CD4-positive, alpha-beta T cell (primary cell): Measurements from ENCODE around the gene NDUFV3. TPM values are rescaled to one million over a fixed set of nuclear protein-coding genes. Genes with fewer than 3 reads are reported as not detected.
"Not testable (repeated sequence)": the region's sequence is repeated elsewhere in the genome, so short reads cannot be mapped to it uniquely, and the experiment has no call there.

Experiments
- ATAC-seq: fragments of 200-7000 bp; cut with Tn5 transposase; one replicate; pipeline ENCODE4 v1.10.0; 2022; ENCODE audit warnings: mild to moderate bottlenecking; ENCODE audit not compliant: poor library complexity
- CTCF ChIA-PET: fragments of 350-600 bp; sonication (Branson Sonifier 250); formaldehyde crosslinking; loops from one replicate; lab custom pipeline; 2021; ENCODE audit warnings: antibody characterized with exemption, inconsistent platforms; lab: Charles Lee
- POLR2A ChIA-PET: fragments of 350-600 bp; sonication (Branson Sonifier 250); formaldehyde crosslinking; loops from one replicate; lab custom pipeline; 2021; ENCODE audit warnings: antibody characterized with exemption, inconsistent platforms; lab: Charles Lee
- DNase-seq, 14 experiments: peaks; one replicate each; pipeline ENCODE4 v3.0.0-alpha.2; 2013 to 2020; ENCODE audit warnings: mixed read lengths in 2 of 14
- H3K27ac ChIP-seq, 2 donors: one replicate each; pipeline versions ENCODE4 v1.5.1 to v1.7.0; 2013; ENCODE audit warnings: low read length in 2 of 2, low read depth in 1 of 2, mild to moderate bottlenecking in 1 of 2
- H3K27me3 ChIP-seq, 2 experiments: 1 replicate in 1 of 2; 2 replicates in 1 of 2; pipeline versions ENCODE4 v1.6.1 to v1.7.0; 2013; ENCODE audit warnings: low read length in 2 of 2, control low read depth in 1 of 2, mild to moderate bottlenecking in 1 of 2, moderate library complexity in 1 of 2; ENCODE audit not compliant: insufficient read depth in 2 of 2, control insufficient read depth in 1 of 2
- H3K36me3 ChIP-seq: one replicate; pipeline ENCODE4 v1.6.1; 2013; ENCODE audit warnings: low read length, control low read depth; ENCODE audit not compliant: insufficient read depth
- H3K4me1 ChIP-seq: one replicate; pipeline ENCODE4 v1.6.1; 2013; ENCODE audit warnings: low read length, control low read depth; ENCODE audit not compliant: insufficient read depth
- H3K4me3 ChIP-seq: one replicate; pipeline ENCODE4 v1.5.1; 2013; ENCODE audit warnings: mild to moderate bottlenecking, low read length, moderate library complexity
- H3K9me3 ChIP-seq, 2 experiments: 1 replicate in 1 of 2; 2 replicates in 1 of 2; pipeline versions ENCODE4 v1.6.1 to v1.7.0; 2013; ENCODE audit warnings: low read length in 2 of 2, mild to moderate bottlenecking in 2 of 2, control low read depth in 1 of 2, moderate library complexity in 1 of 2; ENCODE audit not compliant: control insufficient read depth in 1 of 2, insufficient read depth in 1 of 2
- H3K27ac Mint-ChIP-seq: one replicate; pipeline ENCODE4 v1.8.0; 2020; ENCODE audit warnings: mixed read lengths
- H3K27me3 Mint-ChIP-seq: one replicate; pipeline ENCODE4 v1.8.0; 2021; ENCODE audit warnings: mixed read lengths
- H3K36me3 Mint-ChIP-seq: one replicate; pipeline ENCODE4 v1.8.0; 2021; ENCODE audit warnings: low read depth, mixed read lengths
- H3K4me1 Mint-ChIP-seq: one replicate; pipeline ENCODE4 v1.8.0; 2021; ENCODE audit warnings: low read depth, mixed read lengths
- H3K4me3 Mint-ChIP-seq: one replicate; pipeline ENCODE4 v1.8.0; 2020; ENCODE audit warnings: mild to moderate bottlenecking, mixed read lengths
- H3K9me3 Mint-ChIP-seq: one replicate; pipeline ENCODE4 v1.8.0; 2020; ENCODE audit warnings: mixed read lengths
- CTCF ChIP-seq: fragments of 200-600 bp; IDR thresholded peaks from one replicate; pipeline ENCODE4 v1.8.0; 2022; ENCODE audit warnings: antibody characterized with exemption, mild to moderate bottlenecking
- intact Hi-C, 2 experiments: fragments of 100-400 bp; cut with DNase I in 1 of 2; cut with micrococcal nuclease in 1 of 2; formaldehyde crosslinking; loops; one replicate each; pipeline versions ENCODE4 v1.15.1 to v1.9.0; 2023 to 2025; cut with DNase I, micrococcal nuclease
- total RNA-seq, 174 experiments: library from RNA in 2 of 174; stranded (reverse) in 2 of 174; gene quantifications; one replicate each; pipeline ENCODE4 v1.2.3 and lab custom pipeline; 2021 to 2026

Gene NDUFV3
- total RNA-seq, 2 experiments from 2014 or later = 15.3 to 15.8 TPM

GRCh38 chr21:42939582-42940413 is 46.7 kb downstream of the NDUFV3 start:
- no peak overlapping the region for H3K27ac ChIP-seq
- H3K4me3 ChIP-seq = no peak overlapping the region
- no peaks in the 10 kb centered on the region for H3K9me3 ChIP-seq
- ChIA-PET POLR2A (interaction anchor here (1.0 kb wide), 1 partner anchor 35 kb away, joined by 5 read pairs; the partner anchor contains the start of gene PKNOX1), CTCF (no interaction called here)
- Mint-ChIP-seq H3K36me3 (no peaks in the 10 kb centered on the region), H3K9me3 (no peaks in the 10 kb centered on the region), H3K4me3 (no peak overlapping the region), H3K27me3 (no peaks in the 10 kb centered on the region), H3K4me1 (no peaks in the 10 kb centered on the region), H3K27ac (no peak overlapping the region)
- no peaks in the 10 kb centered on the region for H3K36me3 ChIP-seq
- DNase-seq = peak in 1 of 14 experiments; percentile 20
- H3K4me1 ChIP-seq = no peaks in the 10 kb centered on the region
- no peaks in the 10 kb centered on the region for H3K27me3 ChIP-seq
- no peak for TF ChIP-seq CTCF
- no peak for ATAC-seq
- intact Hi-C loops = no loop called here

GRCh38 chr21:42941696-42942085 is 48.6 kb downstream of the NDUFV3 start:
- no peaks in the 10 kb centered on the region for H3K9me3 Mint-ChIP-seq
- POLR2A ChIA-PET = no interaction called here
- no peaks in the 10 kb centered on the region for H3K4me1 Mint-ChIP-seq
- Histone ChIP-seq H3K4me1 (no peaks in the 10 kb centered on the region), H3K4me3 (no peak overlapping the region), H3K27ac (no peak overlapping the region), H3K36me3 (no peaks in the 10 kb centered on the region), H3K9me3 (no peaks in the 10 kb centered on the region), H3K27me3 (no peaks in the 10 kb centered on the region)
- DNase-seq (no peak), ATAC-seq (no peak)
- no peak for TF ChIP-seq CTCF
- intact Hi-C loops = no loop called here
- H3K27me3 Mint-ChIP-seq = no peaks in the 10 kb centered on the region
- H3K36me3 Mint-ChIP-seq = no peaks in the 10 kb centered on the region
- no peak overlapping the region for H3K27ac Mint-ChIP-seq
- no peak overlapping the region for H3K4me3 Mint-ChIP-seq
- CTCF ChIA-PET = no interaction called here

GRCh38 chr21:42942244-42942643 is 49.1 kb downstream of the NDUFV3 start:
- H3K27me3 ChIP-seq = no peaks in the 10 kb centered on the region
- no peak overlapping the region for H3K4me3 ChIP-seq
- TF ChIP-seq CTCF = no peak
- intact Hi-C loops = no loop called here
- POLR2A ChIA-PET = no interaction called here
- H3K27ac ChIP-seq = no peak overlapping the region
- Mint-ChIP-seq H3K27ac (no peak overlapping the region), H3K27me3 (no peaks in the 10 kb centered on the region), H3K4me3 (no peak overlapping the region), H3K36me3 (no peaks in the 10 kb centered on the region), H3K4me1 (no peaks in the 10 kb centered on the region), H3K9me3 (no peaks in the 10 kb centered on the region)
- no peak for ATAC-seq
- H3K9me3 ChIP-seq = no peaks in the 10 kb centered on the region
- no peaks in the 10 kb centered on the region for H3K36me3 ChIP-seq
- no peak for DNase-seq
- no peaks in the 10 kb centered on the region for H3K4me1 ChIP-seq
- CTCF ChIA-PET = no interaction called here

- H3K36me3 ChIP-seq, H3K4me1 Mint-ChIP-seq, intact Hi-C loops, H3K36me3 Mint-ChIP-seq, CTCF ChIA-PET, H3K9me3 ChIP-seq, H3K4me3 ChIP-seq, H3K27me3 ChIP-seq, H3K4me1 ChIP-seq, H3K9me3 Mint-ChIP-seq, POLR2A ChIA-PET, ATAC-seq, H3K27me3 Mint-ChIP-seq, H3K27ac ChIP-seq: not testable (repeated sequence)
- Mint-ChIP-seq H3K27ac (peak overlapping the region; percentile 69), H3K4me3 (peak overlapping the region; percentile 65)
- peak in 1 of 14 experiments; percentile 42 for DNase-seq
Observed at GRCh38 chr21:42949094-42949755, 56.1 kb downstream of the NDUFV3 start.

GRCh38 chr21:42951193-42951592 is 58.1 kb downstream of the NDUFV3 start:
- H3K4me3 Mint-ChIP-seq, H3K4me1 ChIP-seq, intact Hi-C loops, DNase-seq, POLR2A ChIA-PET, H3K27ac ChIP-seq, H3K4me1 Mint-ChIP-seq, H3K9me3 ChIP-seq, H3K27me3 Mint-ChIP-seq, H3K27me3 ChIP-seq, H3K4me3 ChIP-seq, ATAC-seq, H3K27ac Mint-ChIP-seq, H3K36me3 ChIP-seq, H3K36me3 Mint-ChIP-seq, H3K9me3 Mint-ChIP-seq, CTCF ChIA-PET: not testable (repeated sequence)
